Measurements from ENCODE around the gene AMBN.
"Not testable (repeated sequence)": the region's sequence is repeated elsewhere in the genome, so short reads cannot be mapped to it uniquely, and the experiment has no call there.

Gene AMBN

GRCh38 chr4:70608324-70608723 lies 16.3 kb downstream of the AMBN start:
- no peak for DNase-seq

GRCh38 chr4:70613306-70614183 lies 21.5 kb downstream of the AMBN start:
- DNase-seq, result no peak

- DNase-seq, result no peak
Observed at GRCh38 chr4:70614184-70614555, 22.1 kb downstream of the AMBN start.

GRCh38 chr4:70619288-70619687 lies 27.2 kb downstream of the AMBN start:
- DNase-seq, result no peak

- no peak for DNase-seq
Observed at GRCh38 chr4:70619778-70620177, 27.7 kb downstream of the AMBN start.

- no peak for DNase-seq
Observed at GRCh38 chr4:70623323-70623722, 31.3 kb downstream of the AMBN start.

GRCh38 chr4:70624226-70624793 lies 32.3 kb downstream of the AMBN start:
- DNase-seq, result no peak

GRCh38 chr4:70627620-70628019 lies 35.6 kb downstream of the AMBN start:
- DNase-seq, result no peak

GRCh38 chr4:70628444-70628843 lies 36.4 kb downstream of the AMBN start, which contains the start of gene ENAM:
TSS of gene ENAM (plus strand) at chr4:70628744. CDS start at chr4:70629501, 757 bp downstream.
- no peak for DNase-seq

GRCh38 chr4:70629469-70630090 lies 37.5 kb downstream of the AMBN start:
- no peak for DNase-seq

- DNase-seq, result no peak
Observed at GRCh38 chr4:70630162-70630561, 38.1 kb downstream of the AMBN start.

GRCh38 chr4:70632028-70632427 lies 40.0 kb downstream of the AMBN start:
- DNase-seq, result no peak

GRCh38 chr4:70634482-70634881 lies 42.4 kb downstream of the AMBN start:
- DNase-seq, result no peak

GRCh38 chr4:70637239-70637913 lies 45.3 kb downstream of the AMBN start:
- DNase-seq, result no peak

- DNase-seq, result no peak
Observed at GRCh38 chr4:70640192-70640591, 48.1 kb downstream of the AMBN start.

GRCh38 chr4:70650741-70651140 lies 58.7 kb downstream of the AMBN start:
- DNase-seq, result not testable (repeated sequence)

GRCh38 chr4:70651864-70652506 lies 59.9 kb downstream of the AMBN start:
- DNase-seq, result no peak

- DNase-seq, result no peak
Observed at GRCh38 chr4:70654605-70655011, 62.6 kb downstream of the AMBN start.

All from stimulated activated CD4-positive, alpha-beta T cell treated with anti-CD3 and anti-CD28 coated beads, Interleukin-1b, Interleukin-23, amount 100 ng/mL, for 48 hours (primary cell).